Measurements from ENCODE around the gene AGAP3. TPM values are rescaled to one million over a fixed set of nuclear protein-coding genes. Genes with fewer than 3 reads are reported as not detected.

Gene AGAP3
- total and polyA plus RNA-seq, 2 of the 4 experiments (the other 2 are of a cell fraction): 35.3 to 93.9 TPM

DNA sequence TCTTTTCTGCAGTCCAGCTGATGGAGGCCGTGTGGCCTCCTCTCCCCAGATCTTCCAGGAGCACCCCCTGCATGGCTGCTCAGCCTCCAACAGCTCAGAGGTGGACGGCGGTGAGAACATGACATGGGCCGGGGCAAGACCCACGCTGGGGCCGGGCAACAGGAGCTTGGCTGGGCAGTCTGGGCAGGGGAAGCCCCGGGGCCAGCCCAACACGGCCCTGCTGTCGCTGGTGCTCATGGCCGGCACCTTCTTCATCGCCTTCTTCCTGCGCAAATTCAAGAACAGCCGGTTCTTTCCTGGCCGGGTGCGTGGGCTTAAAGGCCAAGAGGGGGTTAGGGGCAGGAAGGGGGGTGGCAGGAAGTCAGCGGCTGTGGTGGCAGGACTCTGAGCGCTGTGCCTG, 12.3 kb upstream of the AGAP3 start:
- Histone ChIP-seq H3K18ac (ENCODE audit: low read depth, low read length) (no peak overlapping the region), H4K8ac (ENCODE audit: low read depth in 2 of 2, low read length in 2 of 2) (no peak overlapping the region), H3K36me3 (ENCODE audit: control insufficient read depth, insufficient read depth, low read length) (peaks cover 82% of the 10 kb centered on the region), H2AFZ (replicated peaks; ENCODE audit: low read length, poor library complexity) (no peak overlapping the region), H3K4me3 (ENCODE audit: insufficient read depth, low read depth, low read length) (no peak overlapping the region), H4K91ac (ENCODE audit: insufficient read depth, low read depth, low read length) (no peak overlapping the region), H3K9me1 (ENCODE audit: insufficient read depth, low read length) (no peaks in the 10 kb centered on the region), H4K20me1 (ENCODE audit: insufficient read depth, low read length) (peaks cover 18% of the 10 kb centered on the region), H3K27ac (ENCODE audit: insufficient read depth, low read length) (no peak overlapping the region), H3K4me2 (ENCODE audit: low read depth, low read length) (no peak overlapping the region), H2BK5ac (ENCODE audit: low read depth, low read length, poor library complexity, severe bottlenecking) (no peak overlapping the region), H3K14ac (replicated peaks; ENCODE audit: low read depth, low read length) (no peak overlapping the region), H4K5ac (ENCODE audit: low read depth, low read length) (no peak overlapping the region), H3K4ac (ENCODE audit: low read depth, low read length) (no peak overlapping the region), H3K23ac (ENCODE audit: low read depth, low read length) (no peak overlapping the region), H3K79me1 (ENCODE audit: low read depth in 1 of 2, low read length in 2 of 2) (peaks cover 11 to 45% of the 10 kb centered on the region in 2 experiments; a peak in 3 of 4 replicates), H2BK15ac (ENCODE audit: low read depth, low read length) (no peak overlapping the region), H2AK9ac (replicated peaks; ENCODE audit: low read depth, low read length, poor library complexity) (no peak overlapping the region), H3K27me3 (ENCODE audit: control insufficient read depth, insufficient read depth, low read length) (no peaks in the 10 kb centered on the region), H3K9ac (ENCODE audit: low read depth, low read length) (no peak overlapping the region), H3K9me3 (ENCODE audit: control insufficient read depth, insufficient read depth, low read length) (no peaks in the 10 kb centered on the region), H2AK5ac (ENCODE audit: low read depth, low read length) (no peak overlapping the region), H2BK120ac (ENCODE audit: low read depth, low read length) (no peak overlapping the region), H3K4me1 (ENCODE audit: control insufficient read depth, insufficient read depth, low read length) (peaks cover 2% of the 10 kb centered on the region; the same call in 1 of the 2 replicates), H3K56ac (ENCODE audit: extremely low read depth, insufficient read depth, low read length) (no peak overlapping the region), H2BK20ac (ENCODE audit: low read depth, low read length) (no peak overlapping the region)
- DNase-seq (no peak), ATAC-seq (ENCODE audit: low read depth) (no peak)
- intact Hi-C loops (cut with micrococcal nuclease) (no loop called here), dilution Hi-C loops (cut with HindIII; ENCODE audit: low sequenced_read_pairs, unreplicated experiment) (no loop called here), in situ Hi-C loops (cut with MboI; ENCODE audit: low sequenced_read_pairs) (no loop called here)
- BruUV-seq (replicated peaks): no TSS peak
- ChIA-PET POLR2A (ENCODE audit: unreplicated experiment) (no interaction called here), CTCF (no interaction called here)
- WGBS, 2 experiments (ENCODE audit: extremely low coverage in 2 of 2, insufficient read length in 1 of 2): 100% methylated on average over 4 of the region's 17 CpGs; no CpG with 5 or more reads in 1 of the 2 experiments
- no peak for TF ChIP-seq MXI1 (IDR thresholded peaks at IDR 0.05; ENCODE audit: borderline replicate concordance, low read depth, low read length)
- no peak for TF ChIP-seq SMC3 (IDR thresholded peaks at IDR 0.05; ENCODE audit: low read depth, low read length)
- no peak for TF ChIP-seq MAZ (IDR thresholded peaks at IDR 0.05; ENCODE audit: borderline replicate concordance, low read depth, low read length)
- no peak for TF ChIP-seq RFX5 (IDR thresholded peaks at IDR 0.05; ENCODE audit: low read depth, low read length)
- TF ChIP-seq NFE2L2 (IDR thresholded peaks at IDR 0.05; ENCODE audit: low read depth, low read length): no peak
- TF ChIP-seq CHD1 (IDR thresholded peaks at IDR 0.05; ENCODE audit: low read depth, low read length): no peak
- TF ChIP-seq CEBPB (IDR thresholded peaks at IDR 0.05; ENCODE audit: low read depth, low read length): no peak
